Uterus (tissue), 4 donors: Measurements from ENCODE around the gene STARD10. TPM values are rescaled to one million over a fixed set of nuclear protein-coding genes. Genes with fewer than 3 reads are reported as not detected.

ENCODE experiments used
- DNase-seq, 2 donors: peaks; one replicate each; pipeline ENCODE4 v3.0.0-alpha.2; 2019 to 2020
- H3K27ac ChIP-seq, 2 donors: fragments of 200-600 bp; sonication (generic); 1 replicate in 1 of 2; 2 replicates in 1 of 2; pipeline ENCODE4 v1.5.1; 2016 to 2018
- H3K27me3 ChIP-seq, 2 donors: fragments of 200-600 bp; sonication (generic); one replicate each; pipeline ENCODE4 v1.5.1; 2018 to 2019; ENCODE audit warnings: control low read depth in 1 of 2
- H3K36me3 ChIP-seq, 2 donors: fragments of 200-600 bp; sonication (generic); one replicate each; pipeline ENCODE4 v1.5.1; 2019; ENCODE audit warnings: control low read depth in 1 of 2
- H3K4me1 ChIP-seq, 2 donors: fragments of 200-600 bp; sonication (generic); one replicate each; pipeline ENCODE4 v1.5.1; 2018 to 2019; ENCODE audit warnings: control low read depth in 1 of 2
- H3K4me3 ChIP-seq, 2 donors: fragments of 200-600 bp; sonication (generic); 1 replicate in 1 of 2; 2 replicates in 1 of 2; pipeline ENCODE4 v1.5.1; 2018 to 2019; ENCODE audit warnings: mild to moderate bottlenecking in 1 of 2
- H3K9me3 ChIP-seq, 2 donors: fragments of 200-600 bp; sonication (generic); one replicate each; pipeline ENCODE4 v1.5.1; 2019; ENCODE audit warnings: control low read depth in 1 of 2
- CTCF ChIP-seq, 4 experiments: fragments of 200-600 bp in 2 of 4; fragments of 450-650 bp in 2 of 4; sonication (generic) in 2 of 4; IDR thresholded peaks; one replicate each; pipeline ENCODE4 v1.5.1; 2016 to 2019; ENCODE audit warnings: antibody characterized with exemption in 4 of 4, mild to moderate bottlenecking in 2 of 4, moderate library complexity in 1 of 4
- POLR2A ChIP-seq, 2 donors: fragments of 450-650 bp; IDR thresholded peaks; one replicate each; pipeline ENCODE4 v1.6.1; 2016; ENCODE audit warnings: antibody characterized with exemption in 2 of 2, mild to moderate bottlenecking in 1 of 2, moderate library complexity in 1 of 2
- intact Hi-C: fragments of 100-400 bp; cut with DNase I; formaldehyde crosslinking; loops from one replicate; pipeline ENCODE4 v1.15.1; 2023; ENCODE audit warnings: low total_unique reads
- total RNA-seq, 4 donors: library from RNA; depleted of rRNA in 3 of 4; stranded (reverse); fragments of >200 nt in 3 of 4; gene quantifications; one replicate each; pipeline versions ENCODE4 v1.1.0 to v1.2.4, GENCODE V29; 2014 to 2023
- donor health status: DM: yes; HTN: yes; CAD: no.

Gene STARD10
- total RNA-seq, 4 donors from 2014 or later: 19.1 to 85.3 (median 53.0) TPM

GRCh38 chr11:72783144-72783905, 10.5 kb downstream of the STARD10 start:
- H3K4me1 ChIP-seq: no peaks in the 10 kb centered on the region
- intact Hi-C loops: no loop called here
- no peaks in the 10 kb centered on the region for H3K36me3 ChIP-seq
- no peaks in the 10 kb centered on the region for H3K27me3 ChIP-seq
- DNase-seq: no peak
- TF ChIP-seq CTCF (IDR thresholded peaks at IDR 0.05) (no peak), POLR2A (IDR thresholded peaks at IDR 0.05) (no peak)
- no peaks in the 10 kb centered on the region for H3K9me3 ChIP-seq
- no peak overlapping the region for H3K4me3 ChIP-seq
- H3K27ac ChIP-seq: no peak overlapping the region

GRCh38 chr11:72782081-72782920, 11.5 kb downstream of the STARD10 start:
- intact Hi-C loops: no loop called here
- DNase-seq: no peak
- Histone ChIP-seq H3K9me3 (no peaks in the 10 kb centered on the region), H3K4me1 (no peaks in the 10 kb centered on the region), H3K27ac (peak overlapping the region; percentile 46 to 59), H3K36me3 (no peaks in the 10 kb centered on the region), H3K4me3 (peak overlapping the region; percentile 39 to 74), H3K27me3 (no peaks in the 10 kb centered on the region)
- no peak for TF ChIP-seq CTCF (IDR thresholded peaks at IDR 0.05)
- no peak for TF ChIP-seq POLR2A (IDR thresholded peaks at IDR 0.05)

GRCh38 chr11:72781313-72782080, 12.3 kb downstream of the STARD10 start:
- Histone ChIP-seq H3K27ac (peak overlapping the region; percentile 46 to 59), H3K9me3 (no peaks in the 10 kb centered on the region), H3K27me3 (no peaks in the 10 kb centered on the region), H3K4me1 (no peaks in the 10 kb centered on the region), H3K4me3 (peak overlapping the region; percentile 39 to 74), H3K36me3 (no peaks in the 10 kb centered on the region)
- TF ChIP-seq POLR2A (IDR thresholded peaks at IDR 0.05) (no peak), CTCF (IDR thresholded peaks at IDR 0.05) (no peak)
- intact Hi-C loops: no loop called here
- no peak for DNase-seq

GRCh38 chr11:72781063-72781312, 12.9 kb downstream of the STARD10 start:
- H3K27ac ChIP-seq: peak overlapping the region; percentile 46 to 59
- TF ChIP-seq CTCF (IDR thresholded peaks at IDR 0.05): no peak
- no peak for TF ChIP-seq POLR2A (IDR thresholded peaks at IDR 0.05)
- no peak for DNase-seq
- no peaks in the 10 kb centered on the region for H3K9me3 ChIP-seq
- intact Hi-C loops: no loop called here
- no peaks in the 10 kb centered on the region for H3K4me1 ChIP-seq
- H3K36me3 ChIP-seq: no peaks in the 10 kb centered on the region
- H3K27me3 ChIP-seq: no peaks in the 10 kb centered on the region
- H3K4me3 ChIP-seq: peak overlapping the region; percentile 39 to 74
